Medulla oblongata (tissue), 1 donor: Measurements from ENCODE around the gene FSIP1.

Experiments
- DNase-seq: peaks from one replicate; pipeline ENCODE4 v3.0.0-alpha.2; 2015; ENCODE audit errors: extremely low spot score

Gene FSIP1

GRCh38 chr15:39618063-39618823, 164.4 kb downstream of the FSIP1 start:
- no peak for DNase-seq

GRCh38 chr15:39616731-39617455, 165.7 kb downstream of the FSIP1 start:
- DNase-seq, result no peak

GRCh38 chr15:39613861-39614260, 168.8 kb downstream of the FSIP1 start:
- DNase-seq, result no peak

GRCh38 chr15:39613271-39613670, 169.4 kb downstream of the FSIP1 start:
- no peak for DNase-seq

GRCh38 chr15:39610665-39611064, 172.0 kb downstream of the FSIP1 start:
- DNase-seq, result no peak

- no peak for DNase-seq
Measured at GRCh38 chr15:39609166-39609916, 173.3 kb downstream of the FSIP1 start.

- DNase-seq, result no peak
Measured at GRCh38 chr15:39608185-39609139, 174.2 kb downstream of the FSIP1 start.

GRCh38 chr15:39605146-39605545, 177.5 kb downstream of the FSIP1 start:
- DNase-seq, result no peak

- DNase-seq, result no peak
Measured at GRCh38 chr15:39602143-39602542, 180.5 kb downstream of the FSIP1 start.

- DNase-seq, result no peak
Measured at GRCh38 chr15:39599871-39600270, 182.8 kb downstream of the FSIP1 start.

- no peak for DNase-seq
Measured at GRCh38 chr15:39598958-39599845, 183.4 kb downstream of the FSIP1 start.

- DNase-seq, result no peak
Measured at GRCh38 chr15:39598186-39598850, 184.3 kb downstream of the FSIP1 start.

- DNase-seq, result no peak
Measured at GRCh38 chr15:39597751-39598185, 184.9 kb downstream of the FSIP1 start.

- DNase-seq, result no peak
Measured at GRCh38 chr15:39597336-39597735, 185.3 kb downstream of the FSIP1 start.

- DNase-seq, result no peak
Measured at GRCh38 chr15:39596358-39597051, 186.1 kb downstream of the FSIP1 start.

GRCh38 chr15:39595338-39596221, 187.1 kb downstream of the FSIP1 start:
- DNase-seq, result no peak

- no peak for DNase-seq
Measured at GRCh38 chr15:39594446-39595337, 187.9 kb downstream of the FSIP1 start.
